Tibial artery (tissue), 4 donors: ENCODE results near the gene TRAF2.
A peak's percentile ranks its signal among the peaks of the same experiment; 100 is the strongest.

Experiments used
- DNase-seq, 2 donors: peaks; one replicate each; pipeline ENCODE4 v3.0.0-alpha.2; 2019
- H3K27ac ChIP-seq, 2 donors: fragments of 200-600 bp; sonication (generic) in 1 of 2; 1 replicate in 1 of 2; 2 replicates in 1 of 2; pipeline ENCODE4 v1.5.1; 2018 to 2019; ENCODE audit warnings: mild to moderate bottlenecking in 1 of 2
- H3K27me3 ChIP-seq, 2 donors: fragments of 200-600 bp; sonication (generic) in 1 of 2; one replicate each; pipeline versions ENCODE4 v1.5.1 to v1.6.0; 2016 to 2019
- H3K36me3 ChIP-seq, 3 donors: fragments of 200-600 bp; sonication (generic) in 2 of 3; one replicate each; pipeline ENCODE4 v1.5.1; 2016 to 2019; ENCODE audit warnings: mild to moderate bottlenecking in 2 of 3
- H3K4me1 ChIP-seq, 4 donors: fragments of 200-600 bp; sonication (generic) in 2 of 4; 1 replicate in 3 of 4; 2 replicates in 1 of 4; pipeline ENCODE4 v1.5.1; 2016 to 2019
- H3K4me3 ChIP-seq, 2 donors: fragments of 200-600 bp; sonication (generic) in 1 of 2; 1 replicate in 1 of 2; 2 replicates in 1 of 2; pipeline ENCODE4 v1.5.1; 2018 to 2019; ENCODE audit warnings: mild to moderate bottlenecking in 2 of 2
- H3K9me3 ChIP-seq, 3 donors: fragments of 200-600 bp; sonication (generic) in 1 of 3; one replicate each; pipeline ENCODE4 v1.5.1; 2016 to 2019
- intact Hi-C: fragments of 100-400 bp; cut with DNase I; formaldehyde crosslinking; loops from one replicate; pipeline ENCODE4 v1.15.0; 2023; ENCODE audit warnings: low total_unique reads
- TF ChIP-seq, protein P1 (sequence below), 2 experiments: fragments of 200-600 bp in 1 of 2; fragments of 450-650 bp in 1 of 2; IDR thresholded peaks; one replicate each; pipeline ENCODE4 v1.5.1; 2017 to 2019; ENCODE audit warnings: antibody characterized with exemption in 2 of 2, mild to moderate bottlenecking in 1 of 2, moderate library complexity in 1 of 2

Gene TRAF2

DNA sequence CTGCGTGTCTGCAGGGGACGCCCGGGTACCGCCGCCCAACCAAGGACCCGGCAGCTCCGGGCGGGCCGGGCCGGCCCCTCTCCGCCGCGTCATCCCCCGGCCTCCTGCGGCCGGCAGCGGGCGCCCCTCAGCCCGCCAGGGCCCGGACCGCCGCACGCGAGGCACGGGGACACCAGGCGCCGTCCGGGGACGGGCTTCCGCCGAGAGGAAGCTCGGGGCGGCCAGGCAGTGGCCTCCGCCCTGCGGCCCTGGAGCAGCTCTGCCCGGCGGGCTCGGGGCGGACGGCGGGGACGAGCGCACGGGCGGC lies 57.8 kb downstream of the TRAF2 start:
- Histone ChIP-seq H3K27me3 (no peaks in the 10 kb centered on the region), H3K27ac (peak overlapping the region; percentile 88 to 91), H3K4me1 (peaks cover 0 to 54% (median 47%) of the 10 kb centered on the region in 4 donors), H3K36me3 (peaks cover 31 to 47% (median 39%) of the 10 kb centered on the region in 3 donors), H3K9me3 (no peaks in the 10 kb centered on the region), H3K4me3 (peak overlapping the region; percentile 82 to 83)
- TF ChIP-seq, protein P1, sequence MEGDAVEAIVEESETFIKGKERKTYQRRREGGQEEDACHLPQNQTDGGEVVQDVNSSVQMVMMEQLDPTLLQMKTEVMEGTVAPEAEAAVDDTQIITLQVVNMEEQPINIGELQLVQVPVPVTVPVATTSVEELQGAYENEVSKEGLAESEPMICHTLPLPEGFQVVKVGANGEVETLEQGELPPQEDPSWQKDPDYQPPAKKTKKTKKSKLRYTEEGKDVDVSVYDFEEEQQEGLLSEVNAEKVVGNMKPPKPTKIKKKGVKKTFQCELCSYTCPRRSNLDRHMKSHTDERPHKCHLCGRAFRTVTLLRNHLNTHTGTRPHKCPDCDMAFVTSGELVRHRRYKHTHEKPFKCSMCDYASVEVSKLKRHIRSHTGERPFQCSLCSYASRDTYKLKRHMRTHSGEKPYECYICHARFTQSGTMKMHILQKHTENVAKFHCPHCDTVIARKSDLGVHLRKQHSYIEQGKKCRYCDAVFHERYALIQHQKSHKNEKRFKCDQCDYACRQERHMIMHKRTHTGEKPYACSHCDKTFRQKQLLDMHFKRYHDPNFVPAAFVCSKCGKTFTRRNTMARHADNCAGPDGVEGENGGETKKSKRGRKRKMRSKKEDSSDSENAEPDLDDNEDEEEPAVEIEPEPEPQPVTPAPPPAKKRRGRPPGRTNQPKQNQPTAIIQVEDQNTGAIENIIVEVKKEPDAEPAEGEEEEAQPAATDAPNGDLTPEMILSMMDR (IDR thresholded peaks at IDR 0.05), result no peak
- intact Hi-C loops, result loop anchor here (2.0 to 5.0 kb wide), 3 partner anchors 57 to 152 kb away; partner anchors contain the start of genes PHPT1, TMEM141 and TRAF2
- DNase-seq, result no peak

DNA sequence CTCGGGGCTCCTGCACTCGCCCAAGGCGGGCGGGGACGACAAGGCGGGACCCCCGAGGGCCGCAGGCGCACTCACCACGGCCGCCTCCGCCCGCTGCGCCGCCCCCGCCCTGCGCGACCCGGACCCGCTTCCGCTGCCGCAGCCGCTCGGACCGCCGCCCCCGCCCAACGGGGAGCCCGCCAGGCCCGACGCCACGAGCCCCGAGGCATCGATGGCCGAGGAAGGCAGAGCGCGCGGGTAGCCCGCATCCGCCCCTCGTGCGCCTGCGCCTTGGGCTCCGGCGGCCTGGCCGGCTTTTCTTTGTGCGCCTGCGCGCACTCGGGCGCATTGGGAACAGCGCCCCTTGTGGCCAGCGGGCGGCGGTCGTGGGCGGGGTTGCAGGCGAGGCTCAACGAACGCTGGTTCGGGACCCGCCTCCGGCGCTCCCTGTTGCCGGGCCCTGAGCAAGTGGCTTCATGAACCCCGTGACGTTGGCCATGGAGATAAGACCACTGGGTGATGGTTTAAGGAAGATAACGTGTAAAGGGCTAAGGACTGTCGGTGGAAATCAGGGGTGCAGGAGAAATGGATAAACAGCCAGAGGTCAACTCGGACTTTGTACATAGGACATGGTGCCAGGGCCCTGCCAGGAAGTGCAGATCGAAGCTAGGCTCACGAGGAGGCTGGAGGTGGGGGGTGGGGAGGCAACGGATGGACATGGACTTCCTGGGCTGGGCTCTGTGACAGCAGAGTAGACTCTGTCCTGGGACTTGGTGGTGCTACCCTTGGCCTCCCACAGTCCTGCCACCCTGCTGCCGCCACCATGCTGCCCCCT lies 58.4 kb downstream of the TRAF2 start, which contains the start of the genes C8G and FBXW5:
Gene C8G, plus strand, starts transcription at position 725 of the 814 bp plus-strand sequence. Its CDS starts 78 bp downstream, at position 803.
Gene FBXW5, minus strand, starts transcription at position 220 of the 814 bp plus-strand sequence. CDS start 655 bp downstream, outside the sequence.
- intact Hi-C loops, result loop anchor here (2.0 to 5.0 kb wide), 3 partner anchors 57 to 152 kb away; partner anchors contain the start of genes PHPT1, TMEM141 and TRAF2
- H3K4me3 ChIP-seq, result peak within 1 kb of the TSS; percentile 82 to 83
- H3K9me3 ChIP-seq, result no peaks in the 10 kb centered on the region
- H3K27ac ChIP-seq, result peak within 1 kb of the TSS; percentile 88 to 91
- no peaks in the 10 kb centered on the region for H3K27me3 ChIP-seq
- peaks cover 0 to 58% (median 47%) of the 10 kb centered on the region in 4 donors for H3K4me1 ChIP-seq
- peak; percentile 91 to 97 for DNase-seq
- TF ChIP-seq, protein P1 (IDR thresholded peaks at IDR 0.05), result peak; percentile 98
- H3K36me3 ChIP-seq, result peaks cover 31 to 41% (median 34%) of the 10 kb centered on the region in 3 donors

DNA sequence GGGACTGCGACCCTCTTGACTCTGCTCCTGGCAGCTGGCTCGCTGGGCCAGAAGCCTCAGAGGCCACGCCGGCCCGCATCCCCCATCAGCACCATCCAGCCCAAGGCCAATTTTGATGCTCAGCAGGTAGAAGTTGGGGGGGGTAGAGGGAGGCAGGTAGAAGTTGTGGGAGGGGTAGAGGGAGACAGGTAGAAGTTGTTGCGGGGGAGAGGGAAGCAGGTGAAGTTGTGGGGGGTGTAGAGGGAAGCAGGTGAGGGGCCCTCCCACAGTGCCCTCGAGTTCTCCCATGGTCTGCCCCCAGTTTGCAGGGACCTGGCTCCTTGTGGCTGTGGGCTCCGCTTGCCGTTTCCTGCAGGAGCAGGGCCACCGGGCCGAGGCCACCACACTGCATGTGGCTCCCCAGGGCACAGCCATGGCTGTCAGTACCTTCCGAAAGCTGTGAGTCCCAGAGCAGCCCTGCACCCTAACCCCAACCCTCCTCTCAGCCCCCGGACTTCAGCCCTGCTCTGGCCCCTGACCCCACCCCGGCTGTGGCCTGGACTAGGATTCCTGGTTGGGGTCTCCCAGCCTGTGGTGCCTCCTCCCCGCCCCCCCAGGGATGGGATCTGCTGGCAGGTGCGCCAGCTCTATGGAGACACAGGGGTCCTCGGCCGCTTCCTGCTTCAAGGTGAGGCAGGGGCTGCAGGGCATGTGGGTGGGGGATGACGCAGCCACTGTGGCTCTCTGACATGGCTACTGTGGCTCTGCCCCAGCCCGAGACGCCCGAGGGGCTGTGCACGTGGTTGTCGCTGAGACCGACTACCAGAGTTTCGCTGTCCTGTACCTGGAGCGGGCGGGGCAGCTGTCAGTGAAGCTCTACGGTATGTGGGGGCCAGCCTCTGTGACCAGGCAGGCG lies 59.3 kb downstream of the TRAF2 start:
- TF ChIP-seq, protein P1 (IDR thresholded peaks at IDR 0.05), result no peak
- Histone ChIP-seq H3K27me3 (no peaks in the 10 kb centered on the region), H3K4me3 (no peak overlapping the region), H3K36me3 (peaks cover 27 to 33% (median 27%) of the 10 kb centered on the region in 3 donors), H3K4me1 (peaks cover 0 to 58% (median 45%) of the 10 kb centered on the region in 4 donors), H3K27ac (no peak overlapping the region), H3K9me3 (no peaks in the 10 kb centered on the region)
- intact Hi-C loops, result loop anchor here (2.0 kb wide), 1 partner anchor 97 kb away; the partner anchor contains the start of gene PHPT1
- DNase-seq, result no peak

DNA sequence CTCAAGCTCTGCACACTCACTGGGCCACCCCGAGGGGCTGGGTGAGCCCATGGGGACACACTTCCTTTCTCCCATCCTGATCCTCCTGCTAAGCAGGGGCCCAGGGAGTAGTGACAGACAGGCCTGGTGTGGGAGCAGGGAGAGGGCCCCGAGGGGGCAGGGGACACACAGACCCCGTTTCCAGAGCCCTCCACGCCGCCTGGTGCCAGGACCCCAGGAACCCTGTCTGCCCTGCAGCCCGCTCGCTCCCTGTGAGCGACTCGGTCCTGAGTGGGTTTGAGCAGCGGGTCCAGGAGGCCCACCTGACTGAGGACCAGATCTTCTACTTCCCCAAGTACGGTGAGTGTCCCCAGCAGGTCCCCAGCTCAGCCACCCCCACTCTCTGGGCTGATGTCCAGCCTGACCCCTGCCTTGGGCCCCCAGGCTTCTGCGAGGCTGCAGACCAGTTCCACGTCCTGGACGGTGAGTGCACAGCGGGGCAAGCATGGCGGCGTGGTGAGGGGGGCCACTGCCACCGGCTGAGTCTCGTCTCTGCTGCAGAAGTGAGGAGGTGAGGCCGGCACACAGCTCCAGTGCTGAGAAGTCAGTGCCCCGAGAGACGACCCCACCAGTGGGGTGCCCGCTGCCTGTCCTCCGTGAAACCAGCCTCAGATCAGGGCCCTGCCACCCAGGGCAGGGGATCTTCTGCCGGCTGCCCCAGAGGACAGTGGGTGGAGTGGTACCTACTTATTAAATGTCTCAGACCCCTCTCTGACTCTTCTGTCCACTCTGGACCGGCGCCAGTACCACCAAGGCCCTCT lies 60.1 kb downstream of the TRAF2 start:
- intact Hi-C loops, result no loop called here
- TF ChIP-seq, protein P1 (IDR thresholded peaks at IDR 0.05), result no peak
- Histone ChIP-seq H3K27me3 (no peaks in the 10 kb centered on the region), H3K27ac (peak overlapping the region in 1 of 2 donors; percentile 22), H3K4me1 (peaks cover 0 to 60% (median 44%) of the 10 kb centered on the region in 4 donors), H3K36me3 (peaks cover 18 to 24% (median 19%) of the 10 kb centered on the region in 3 donors), H3K4me3 (no peak overlapping the region), H3K9me3 (no peaks in the 10 kb centered on the region)
- no peak for DNase-seq
